ENCODE measurements around the gene NBPF3.

- TF ChIP-seq GATA3 (IDR thresholded peaks at IDR 0.05; ENCODE audit: low read depth, low read length) = no peak
- TF ChIP-seq GATA2 (IDR thresholded peaks at IDR 0.05; ENCODE audit: low read depth, low read length) = no peak
These were observed 55.4 kb downstream of the NBPF3 start for GRCh38 chr1:21495225-21495820.
